DND-41 (cell line): ENCODE data around the gene PLA1A.

ENCODE experiments used
- CTCF ChIP-seq: IDR thresholded peaks from 2 replicates; pipeline ENCODE4 v1.5.1; 2012; ENCODE audit warnings: borderline replicate concordance, low read length, moderate library complexity, mild to moderate bottlenecking; ENCODE audit not compliant: poor library complexity, severe bottlenecking; ENCODE audit errors: extremely low read depth
- EZH2 ChIP-seq: IDR thresholded peaks from 3 replicates; pipeline ENCODE4 v1.6.1; 2012; ENCODE audit warnings: borderline replicate concordance, low read depth, mild to moderate bottlenecking, moderate library complexity, low read length, inconsistent platforms; ENCODE audit not compliant: severe bottlenecking

GRCh38 chr3:119642746-119643473 lies 45.2 kb downstream of the PLA1A start:
- TF ChIP-seq CTCF (no peak), EZH2 (no peak)
